GM23338 (cell line): Measurements from ENCODE around the gene MAGEA3.
"Not testable (repeated sequence)": the region's sequence is repeated elsewhere in the genome, so short reads cannot be mapped to it uniquely, and the experiment has no call there.

Experiments used
- CREB1 ChIP-seq: fragments of 250-450 bp; sonication (Bioruptor Pico); IDR thresholded peaks from 2 replicates; pipeline ENCODE4 v1.5.0; 2020; ENCODE audit warnings: low read depth, mild to moderate bottlenecking, moderate library complexity
- CTCF ChIP-seq, 2 experiments: fragments of 200-600 bp in 1 of 2; sonication (generic) in 1 of 2; conservative IDR thresholded peaks; 2 replicates each; pipeline versions ENCODE4 v1.5.1 to v1.6.1; 2016 to 2017; ENCODE audit warnings: antibody characterized with exemption in 2 of 2, low read depth in 2 of 2, mild to moderate bottlenecking in 2 of 2, moderate library complexity in 1 of 2
- ETS1 ChIP-seq: IDR thresholded peaks from 2 replicates; pipeline ENCODE4 v1.6.1; 2016; ENCODE audit warnings: antibody characterized with exemption
- EZH2 ChIP-seq: fragments of 200-600 bp; sonication (generic); IDR thresholded peaks from one replicate; pipeline ENCODE4 v1.8.0; 2017; ENCODE audit warnings: antibody characterized with exemption, mild to moderate bottlenecking, low read depth; ENCODE audit not compliant: unreplicated experiment
- EZH2phosphoT487 ChIP-seq: fragments of 200-600 bp; sonication (generic); IDR thresholded peaks from one replicate; pipeline ENCODE4 v1.8.1; 2018; ENCODE audit warnings: antibody characterized with exemption; ENCODE audit not compliant: unreplicated experiment
- POLR2AphosphoS5 ChIP-seq: IDR thresholded peaks from 2 replicates; pipeline ENCODE4 v1.6.1; 2016; ENCODE audit warnings: antibody characterized with exemption, low read depth
- REST ChIP-seq: IDR thresholded peaks from one replicate; pipeline ENCODE4 v1.6.1; 2018; ENCODE audit warnings: antibody characterized with exemption; ENCODE audit not compliant: unreplicated experiment
- STAT1 ChIP-seq: IDR thresholded peaks from one replicate; pipeline ENCODE4 v1.6.1; 2016; ENCODE audit warnings: antibody characterized with exemption; ENCODE audit not compliant: unreplicated experiment
- ZNF114 ChIP-seq: fragments of 250-450 bp; sonication (Bioruptor Pico); IDR thresholded peaks from 2 replicates; pipeline ENCODE4 v1.5.0; 2020; ENCODE audit warnings: mild to moderate bottlenecking, moderate library complexity
- ZNF331 ChIP-seq: fragments of 250-450 bp; sonication (Bioruptor Pico); IDR thresholded peaks from 2 replicates; pipeline ENCODE4 v1.5.0; 2020; ENCODE audit warnings: low read depth, mild to moderate bottlenecking, moderate library complexity
- ZNF462 ChIP-seq: fragments of 250-450 bp; sonication (Bioruptor Pico); IDR thresholded peaks from 2 replicates; pipeline ENCODE4 v1.5.0; 2020; ENCODE audit warnings: mild to moderate bottlenecking, moderate library complexity

- not testable (repeated sequence) for TF ChIP-seq STAT1; POLR2AphosphoS5; EZH2; CTCF (conservative IDR thresholded peaks at IDR 0.05; ENCODE audit: low read depth in 2 of 2); REST; ZNF462 (CRISPR knock-in tag); CREB1 (CRISPR knock-in tag); ETS1; ZNF331; EZH2phosphoT487; ZNF114 (CRISPR knock-in tag)
These were observed 10.6 kb downstream of the MAGEA3 start, which contains the start of gene CSAG2 for GRCh38 chrX:152709173-152709572.
